HG03103 (cell line): Measurements from ENCODE around the gene TANGO6.
"Not testable (repeated sequence)": the region's sequence is repeated elsewhere in the genome, so short reads cannot be mapped to it uniquely, and the experiment has no call there.

Experiments used
- ATAC-seq: cut with Tn5 transposase; IDR thresholded peaks from one replicate; pipeline ENCODE4 v1.9.1; 2021; ENCODE audit warnings: low read depth; ENCODE audit not compliant: unreplicated experiment

TANGO6 gene

DNA sequence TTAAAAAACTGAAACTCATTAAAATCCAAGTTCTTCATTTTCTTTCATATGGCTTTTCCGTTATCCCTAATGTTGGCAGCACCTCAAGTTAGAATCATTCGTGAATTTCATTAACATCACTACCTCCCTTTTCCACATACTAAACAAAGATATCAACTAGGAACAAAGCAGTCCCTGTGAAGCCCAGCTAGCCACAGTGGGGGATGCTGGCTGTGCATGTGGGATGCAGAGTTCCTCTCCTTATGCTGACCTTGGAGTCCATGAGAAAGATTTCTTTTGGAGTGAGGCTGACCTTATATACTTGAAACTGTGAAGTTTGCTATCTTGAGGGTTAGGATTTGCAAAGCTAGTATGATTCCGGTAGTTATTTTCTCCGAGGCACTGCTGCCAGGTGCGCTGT, 117.6 kb downstream of the TANGO6 start:
- no peak for ATAC-seq

DNA sequence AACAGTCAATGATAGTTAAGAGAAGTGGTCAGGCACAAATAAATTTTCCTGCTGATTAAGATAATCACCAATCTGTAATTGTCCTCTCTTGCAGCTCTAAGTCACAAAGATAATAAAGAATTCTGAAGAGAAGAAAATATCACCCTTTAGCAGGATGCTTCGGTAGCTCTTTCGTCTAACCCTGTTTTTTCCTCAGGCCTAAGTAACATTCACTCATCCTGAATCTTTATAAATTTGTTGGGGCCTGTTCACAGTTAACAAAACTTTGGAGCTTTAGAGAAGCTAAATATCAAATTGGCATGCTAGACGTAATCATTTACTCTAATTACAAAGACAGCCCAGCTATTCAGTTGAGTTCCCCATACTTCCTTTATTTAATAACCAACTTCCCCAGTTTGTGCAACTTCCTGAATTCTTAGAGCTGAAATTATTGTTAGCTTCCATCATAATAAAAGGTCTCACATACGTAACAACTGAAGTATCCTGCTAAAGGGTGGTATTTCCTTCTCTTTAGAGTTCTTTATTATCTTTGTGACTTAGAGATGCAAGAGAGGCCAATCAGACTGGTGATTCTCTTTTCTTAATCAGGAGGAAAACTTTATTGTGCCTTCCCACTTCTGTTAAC, 118.6 kb downstream of the TANGO6 start:
- ATAC-seq, result no peak

DNA sequence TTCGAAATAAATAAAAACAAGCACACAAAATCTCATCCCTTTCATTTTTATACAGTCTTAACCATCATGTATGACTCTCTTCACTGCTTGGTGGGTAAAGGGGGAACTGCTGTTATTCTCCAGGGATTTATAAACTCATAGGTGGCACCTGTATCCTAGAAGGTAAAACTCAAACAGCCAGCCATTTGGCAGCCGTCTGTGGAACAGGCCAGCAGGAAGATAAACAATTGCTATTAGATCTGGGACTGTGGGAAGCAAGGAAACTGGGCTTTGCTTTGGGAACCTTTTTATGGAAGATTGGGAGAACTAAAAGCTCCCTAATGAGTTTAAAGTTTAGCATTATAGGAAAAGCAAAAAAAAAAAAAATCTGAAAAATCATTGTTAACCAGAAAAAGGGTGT, 126.0 kb downstream of the TANGO6 start:
- no peak for ATAC-seq

DNA sequence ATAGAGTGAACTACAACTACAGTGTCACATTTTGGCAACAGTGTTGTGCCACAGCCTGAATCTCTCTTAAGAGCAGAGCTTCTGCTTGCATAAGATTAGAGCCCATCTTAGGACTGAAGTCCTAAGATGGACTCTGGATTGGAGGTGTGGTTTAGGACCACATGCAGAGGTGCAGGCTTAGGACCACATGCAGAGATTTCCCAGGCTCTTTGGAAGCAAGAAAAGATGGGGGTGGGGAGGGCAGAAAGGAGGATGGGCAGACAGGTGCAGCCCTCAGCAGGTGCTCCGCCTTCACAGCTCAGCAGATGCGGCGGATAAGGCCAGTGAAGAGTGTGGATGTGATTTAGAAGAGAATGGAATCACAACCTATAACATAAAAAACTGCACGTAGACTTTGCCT, 128.7 kb downstream of the TANGO6 start:
- ATAC-seq, result no peak

DNA sequence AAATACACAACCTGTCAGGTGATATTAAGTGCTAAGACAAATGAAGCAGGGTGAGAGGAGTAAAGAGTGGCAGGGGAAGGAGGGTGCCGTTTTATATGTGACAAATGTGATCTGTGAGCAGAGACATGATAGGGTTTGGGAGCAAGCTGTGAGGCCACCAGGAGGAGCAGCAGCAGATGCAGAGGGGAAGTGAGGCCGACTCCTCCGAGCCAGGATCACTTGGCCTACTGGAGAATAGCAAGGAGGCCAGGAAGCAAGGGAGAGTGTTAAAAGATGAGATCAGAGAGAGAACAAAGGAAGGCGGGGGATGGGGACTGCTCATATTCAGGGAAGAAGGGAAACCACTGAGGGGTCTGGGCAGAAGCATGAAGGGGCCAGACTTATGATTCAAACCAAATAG, 129.4 kb downstream of the TANGO6 start:
- ATAC-seq, result no peak

DNA sequence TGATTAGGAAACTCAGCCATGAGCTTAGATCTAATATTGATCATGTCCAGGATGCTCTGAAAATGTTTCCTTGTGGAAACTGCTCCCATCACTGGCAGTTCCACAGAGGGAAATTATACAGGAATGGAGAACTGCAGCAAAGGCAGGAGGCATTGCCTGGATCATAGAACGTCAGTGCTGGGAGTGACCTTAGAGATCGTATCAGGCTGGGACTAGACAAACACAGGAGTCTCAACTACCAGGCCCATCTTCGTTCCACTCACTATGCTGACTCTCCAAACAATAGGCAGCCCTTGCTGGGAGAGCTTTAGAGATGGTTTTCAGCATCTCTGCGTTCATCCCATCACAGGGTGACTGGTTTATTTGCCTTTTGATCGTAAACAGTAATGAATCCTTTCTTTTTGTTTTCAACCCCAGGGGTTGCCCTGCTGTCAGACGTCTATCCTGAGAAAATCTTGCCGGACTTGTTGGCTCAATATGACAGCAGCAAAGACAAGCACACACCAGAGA, 130.3 kb downstream of the TANGO6 start:
- ATAC-seq, result no peak

DNA sequence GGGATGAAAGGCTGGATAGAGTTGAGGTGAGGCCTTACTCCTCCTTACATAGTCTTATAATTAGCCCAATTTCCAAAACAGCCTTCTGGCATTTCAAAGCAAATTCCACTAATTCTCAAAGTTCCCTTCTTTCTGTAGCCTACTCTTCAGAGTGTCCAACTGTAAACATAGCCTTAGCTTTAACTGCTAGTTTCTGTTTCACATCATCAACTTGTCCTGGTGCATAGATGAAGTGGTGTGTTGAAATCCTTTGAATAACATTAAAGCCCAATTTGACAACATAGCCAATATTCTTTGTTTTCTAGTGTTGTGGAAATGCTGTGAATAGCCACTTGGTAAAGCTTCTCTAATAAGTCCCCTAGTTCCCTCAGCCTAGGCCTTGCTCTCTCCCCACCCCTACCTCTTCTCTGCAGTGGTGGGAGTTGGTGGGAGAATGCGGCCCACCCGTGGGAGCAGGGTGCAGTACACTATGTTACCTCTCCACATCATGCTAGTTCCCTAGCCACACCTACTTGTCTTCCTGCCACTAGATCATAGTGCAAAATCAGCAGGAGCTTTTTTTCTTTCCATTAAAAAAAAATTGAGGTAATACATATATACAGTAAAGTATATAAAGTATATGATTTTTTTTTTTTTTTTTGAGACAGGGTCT, 135.1 kb downstream of the TANGO6 start:
- ATAC-seq, result no peak

DNA sequence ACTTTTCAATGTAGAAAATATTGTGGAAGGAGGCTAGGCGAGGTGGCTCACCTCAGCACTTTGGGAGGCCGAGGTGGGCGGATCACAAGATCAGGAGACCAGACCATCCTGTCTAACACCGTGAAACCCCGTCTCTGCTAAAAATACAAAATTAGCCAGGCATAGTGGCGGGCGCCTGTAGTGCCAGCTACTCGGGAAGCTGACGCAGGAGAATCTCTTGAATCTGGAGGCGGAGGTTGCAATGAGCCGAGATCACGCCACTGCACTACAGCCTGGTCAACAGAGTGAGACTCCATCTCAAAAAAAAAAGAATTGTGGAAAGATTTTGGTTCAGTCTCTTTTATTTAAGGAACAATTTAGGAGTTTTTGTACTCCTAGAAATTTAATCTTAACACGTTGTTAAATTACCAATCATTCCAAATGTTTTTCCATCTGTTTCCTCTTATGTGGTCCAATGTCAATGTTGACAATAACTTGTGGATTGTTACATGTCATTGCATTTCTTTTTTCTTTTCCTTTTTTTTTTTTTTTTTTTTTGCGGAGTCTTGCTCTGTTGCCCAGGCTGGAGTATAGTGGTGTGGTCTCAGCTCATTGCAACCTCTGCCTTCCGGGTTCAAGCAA, 137.5 kb downstream of the TANGO6 start:
- no peak for ATAC-seq

DNA sequence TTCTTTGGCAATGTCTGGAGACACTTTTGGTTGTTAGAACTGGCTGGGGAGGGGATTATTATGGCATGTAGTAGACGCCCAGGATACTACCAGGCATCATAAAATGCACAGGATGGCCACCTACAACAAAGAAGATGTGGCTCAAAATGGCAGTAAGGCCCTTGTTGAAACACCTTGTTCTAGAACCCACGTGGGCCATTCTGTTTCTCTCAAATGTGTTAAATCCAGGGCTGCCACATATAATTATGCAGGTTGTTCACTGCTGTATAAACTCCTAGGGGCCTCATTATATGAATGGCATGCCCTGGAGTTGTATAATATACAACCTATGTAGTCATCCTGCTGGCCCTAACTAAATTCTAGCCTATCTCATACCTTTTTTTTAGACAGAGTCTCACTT, 138.6 kb downstream of the TANGO6 start:
- no peak for ATAC-seq

DNA sequence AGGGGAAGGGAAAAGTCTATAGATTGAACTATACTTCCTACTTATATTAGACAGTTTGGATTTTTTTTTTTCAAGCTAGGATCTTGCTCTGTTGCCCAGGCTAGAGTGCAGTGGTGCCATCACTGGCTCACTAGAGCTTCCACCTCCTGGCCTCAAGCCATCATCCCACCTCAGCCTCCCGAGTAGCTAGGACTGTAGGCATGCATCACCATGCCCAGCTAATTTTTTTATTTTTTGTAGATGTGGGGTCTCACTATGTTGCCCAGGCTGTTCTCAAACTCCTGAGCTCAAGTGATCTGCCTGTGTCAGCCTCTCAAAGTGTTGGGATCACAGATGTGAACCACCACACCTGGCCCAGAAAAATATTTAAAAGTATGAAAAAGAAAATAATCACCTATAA, 141.1 kb downstream of the TANGO6 start:
- ATAC-seq, result no peak

DNA sequence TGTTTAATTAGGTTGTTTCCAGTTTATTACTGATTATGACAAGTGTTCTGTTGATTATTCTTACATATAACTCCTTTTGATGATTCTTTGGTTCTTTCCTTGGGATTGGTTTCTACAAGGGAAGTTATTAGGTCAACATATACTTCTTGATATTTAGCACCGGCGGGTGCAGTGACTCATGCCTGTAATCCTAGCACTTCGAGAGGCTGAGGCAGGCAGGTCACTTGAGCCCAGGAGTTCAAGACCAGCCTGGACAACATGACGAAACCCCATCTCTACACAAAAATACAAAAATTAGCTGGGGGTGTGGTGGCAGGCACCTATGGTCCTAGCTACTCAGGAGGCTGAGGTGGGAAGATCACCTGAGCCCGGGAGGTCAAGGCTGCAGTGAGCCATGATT, 141.9 kb downstream of the TANGO6 start:
- no peak for ATAC-seq

DNA sequence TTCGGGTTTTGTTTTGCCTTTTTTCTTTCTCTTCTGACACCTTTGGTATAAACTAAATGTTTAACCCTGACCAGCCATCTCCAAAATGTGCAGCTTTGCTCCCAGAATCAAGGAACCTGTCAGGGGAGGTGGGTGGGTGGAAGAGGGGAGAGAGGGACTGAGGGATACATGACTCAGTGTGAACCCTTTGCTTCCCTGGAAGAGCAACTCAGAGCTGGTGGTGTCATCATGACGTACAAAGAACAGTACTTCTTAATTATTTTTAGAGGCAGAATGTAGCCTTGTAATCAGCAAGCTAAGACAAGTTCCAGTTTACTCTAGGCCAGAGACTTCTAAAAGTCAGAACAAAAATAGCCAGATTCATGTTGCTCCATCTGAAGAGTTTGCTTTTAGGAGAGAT, 142.5 kb downstream of the TANGO6 start:
- ATAC-seq, result no peak

DNA sequence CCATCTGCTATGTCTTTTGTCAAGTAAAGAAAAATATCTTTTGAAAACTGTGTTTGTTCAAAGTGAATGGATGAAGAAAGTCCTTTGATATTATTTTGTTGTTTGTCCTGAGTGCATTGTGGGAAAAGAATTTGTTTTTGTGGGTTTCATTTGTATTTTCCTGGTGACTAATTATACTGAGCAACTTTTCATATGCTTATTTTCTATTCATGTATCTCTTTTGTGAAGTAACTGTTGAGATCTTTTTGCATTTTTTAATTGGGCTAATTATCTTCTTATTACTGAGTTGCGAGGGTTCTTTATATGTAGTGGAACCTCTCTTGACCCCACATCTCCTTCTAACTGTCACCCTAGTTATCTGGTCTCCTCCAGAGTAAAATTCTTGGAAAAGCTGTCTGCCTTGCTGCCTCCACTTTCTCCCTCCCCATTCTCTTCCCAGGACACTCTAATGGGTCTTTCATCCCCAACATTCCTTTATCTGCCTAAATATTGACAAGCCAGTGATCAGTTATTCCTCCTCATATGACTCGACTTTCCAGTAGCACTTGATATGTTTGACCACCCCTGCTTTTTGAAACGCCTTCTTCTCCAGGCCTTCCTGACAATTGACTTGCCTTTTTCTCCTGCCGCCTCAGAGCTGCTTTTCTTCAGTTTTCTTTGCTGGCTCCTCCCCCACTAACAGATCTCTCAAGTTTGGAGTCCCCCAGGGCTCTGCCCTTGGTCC, 144.6 kb downstream of the TANGO6 start:
- no peak for ATAC-seq

DNA sequence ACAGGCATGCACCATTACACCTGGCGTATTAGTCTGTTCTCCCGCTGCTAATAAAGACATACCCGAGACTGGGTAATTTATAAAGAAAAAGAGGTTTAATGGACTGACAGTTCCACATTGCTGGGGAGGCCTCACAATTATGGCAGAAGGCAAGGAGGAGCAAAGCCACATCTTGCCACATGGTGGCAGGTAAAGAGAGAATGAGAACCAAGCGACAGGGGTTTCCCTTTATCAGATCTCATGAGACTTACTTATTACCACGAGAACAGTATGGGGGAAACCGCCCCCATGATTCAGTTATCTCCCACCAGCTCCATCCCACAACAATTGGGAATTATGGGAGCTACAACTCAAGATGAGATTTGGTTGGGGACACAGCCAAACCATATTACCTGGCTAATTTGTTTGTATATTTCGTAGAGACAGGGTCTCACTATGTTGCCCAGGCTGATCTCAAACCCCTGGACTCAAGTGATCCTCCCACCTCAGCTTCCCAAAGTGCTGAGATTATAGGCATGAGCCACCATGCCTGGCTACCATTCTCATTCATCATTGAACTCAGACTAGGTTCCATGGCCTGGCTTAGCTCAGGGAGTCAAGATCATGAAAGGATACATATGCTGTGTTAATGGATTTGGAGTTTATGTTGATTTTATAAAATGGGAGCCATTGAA, 147.0 kb downstream of the TANGO6 start:
- ATAC-seq, result not testable (repeated sequence)

DNA sequence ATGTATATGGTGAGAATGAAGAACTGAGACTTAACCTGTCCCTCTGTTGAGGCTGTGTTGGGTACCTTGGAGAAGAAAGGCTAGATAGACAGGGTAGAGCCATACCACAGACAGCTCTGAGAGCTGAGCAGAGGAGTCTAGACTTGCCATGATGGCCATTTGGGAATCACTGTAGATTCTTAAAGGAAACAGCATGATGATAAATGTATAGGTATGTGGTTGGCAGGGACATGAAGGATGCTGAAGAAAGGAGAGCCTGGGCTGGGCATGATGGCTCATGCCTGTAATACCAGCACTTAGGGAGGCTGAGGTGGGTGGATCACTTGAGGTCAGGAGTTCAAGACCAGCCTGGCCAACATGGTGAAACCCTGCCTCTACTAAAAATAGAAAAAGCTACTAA, 147.7 kb downstream of the TANGO6 start:
- ATAC-seq, result no peak

DNA sequence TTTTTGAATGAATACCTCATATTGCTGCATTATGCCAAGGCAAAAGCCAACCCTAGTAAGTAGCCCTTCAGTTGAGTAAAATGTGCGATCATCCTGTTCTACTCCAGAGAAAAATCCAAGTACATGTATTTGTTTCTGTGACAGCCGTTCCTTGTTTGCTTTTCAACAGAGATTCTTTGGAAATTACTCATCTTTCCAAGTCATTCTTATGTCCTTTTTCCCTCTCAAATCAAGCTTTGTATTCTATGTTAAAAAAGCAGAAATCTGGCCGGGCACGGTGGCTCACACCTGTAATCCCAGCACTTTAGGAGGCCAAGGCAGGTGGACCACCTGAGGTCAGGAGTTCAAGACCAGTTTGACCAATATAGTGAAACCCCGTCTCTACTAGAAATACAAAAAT, 149.2 kb downstream of the TANGO6 start:
- no peak for ATAC-seq

DNA sequence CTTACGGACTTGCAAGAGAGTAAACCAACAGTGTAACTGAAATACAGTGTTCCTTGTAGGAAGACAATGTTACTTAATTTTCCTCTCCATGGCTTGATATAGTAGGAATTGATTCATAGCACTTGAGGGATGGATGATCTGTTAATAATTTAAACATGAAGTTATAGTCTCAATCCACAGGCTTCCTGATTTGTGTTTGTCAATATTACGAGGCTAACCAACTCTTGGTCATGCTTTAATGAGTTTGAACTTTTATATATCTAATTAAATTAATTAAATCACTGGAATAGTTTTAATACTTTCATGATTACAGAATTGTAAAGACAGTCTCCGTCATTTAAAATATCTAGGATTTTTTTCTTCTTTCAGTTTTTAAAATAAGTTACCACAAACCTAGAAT, 150.1 kb downstream of the TANGO6 start:
- ATAC-seq, result no peak

DNA sequence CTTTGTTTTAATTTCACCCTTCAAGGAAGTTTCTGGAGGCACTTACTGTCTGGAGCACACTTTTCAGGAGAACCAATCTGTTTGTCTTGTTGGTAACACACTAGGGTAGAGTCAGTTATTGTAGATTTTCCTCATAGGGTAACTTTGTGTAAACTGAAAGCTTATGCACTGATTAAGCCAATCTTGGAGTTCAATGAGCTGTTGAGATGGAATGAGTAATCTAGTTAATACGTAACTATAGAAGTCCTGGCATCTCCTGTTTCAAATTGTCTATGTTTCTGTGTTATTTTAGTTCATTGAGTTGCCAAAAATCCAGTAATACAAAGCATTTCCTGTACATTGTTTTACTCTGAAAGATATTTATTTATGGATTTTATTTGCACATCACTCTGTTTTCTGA, 150.6 kb downstream of the TANGO6 start:
- no peak for ATAC-seq

DNA sequence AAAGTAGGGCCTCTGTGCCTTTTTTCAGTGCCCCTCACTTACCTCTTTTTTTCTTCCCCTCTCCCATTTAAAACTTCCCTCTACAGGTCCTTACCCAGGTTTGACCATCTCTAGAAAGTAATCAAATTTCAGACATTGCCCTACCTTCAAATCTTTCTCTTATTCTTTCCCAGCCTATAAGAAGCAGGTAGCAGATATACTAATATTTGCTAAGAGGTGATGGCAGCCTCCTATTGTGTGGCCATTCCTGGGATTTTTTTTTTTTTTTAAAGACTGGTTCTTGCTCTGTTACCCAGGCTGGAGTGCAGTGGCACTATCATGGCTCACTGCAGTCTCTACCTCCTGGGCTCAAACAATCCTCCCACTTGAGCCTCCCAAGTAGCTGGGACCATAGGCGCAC, 151.0 kb downstream of the TANGO6 start:
- ATAC-seq, result no peak

DNA sequence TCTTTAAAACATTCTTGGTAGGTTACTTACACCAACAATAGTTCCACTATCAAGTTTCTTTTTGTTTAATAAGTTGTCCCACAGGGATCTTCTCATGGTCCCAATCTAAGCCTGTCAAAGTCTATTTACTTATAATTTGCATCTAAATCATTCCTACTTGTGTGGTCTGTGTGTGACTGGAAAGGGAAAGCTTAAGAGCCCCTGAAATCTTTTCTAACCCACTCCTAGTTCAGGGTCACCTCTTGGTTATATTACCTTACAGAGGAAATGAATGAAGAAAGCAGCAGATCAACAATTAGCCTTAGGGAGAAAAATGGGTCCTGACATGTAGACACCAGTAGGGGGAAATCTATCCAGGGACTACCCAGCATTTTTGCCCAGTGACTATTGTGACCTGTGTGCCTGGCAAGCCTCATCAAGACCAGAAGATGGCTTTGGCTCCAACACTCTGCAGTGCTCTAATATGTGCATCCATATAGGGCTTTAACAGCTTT, 151.7 kb downstream of the TANGO6 start:
- no peak for ATAC-seq

DNA sequence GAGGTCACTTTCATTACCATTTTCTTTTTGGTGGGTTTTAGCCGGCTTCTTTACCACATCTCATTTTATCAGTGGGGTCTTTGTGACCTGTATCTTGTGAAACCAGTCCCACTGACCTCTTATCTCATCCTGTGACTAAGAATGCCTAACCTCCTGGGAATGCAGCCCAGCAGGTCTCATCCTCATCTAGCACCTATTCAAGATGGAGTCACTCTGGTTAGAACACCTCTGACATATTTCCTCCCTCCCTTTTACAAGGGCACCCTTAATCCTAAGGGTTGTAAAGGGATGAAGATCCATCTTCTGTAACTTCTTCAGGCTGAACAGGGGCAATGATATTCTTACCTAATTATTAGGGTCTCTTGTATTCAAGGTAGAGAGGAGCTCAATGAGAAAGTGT, 154.2 kb downstream of the TANGO6 start:
- no peak for ATAC-seq
